ENCODE measurements around the gene GPR173.

Gene GPR173

GRCh38 chrX:53071604-53072417, 23.2 kb downstream of the GPR173 start:
- peak; percentile 78 for DNase-seq

GRCh38 chrX:53072418-53073114, 24.0 kb downstream of the GPR173 start:
- no peak for DNase-seq

- DNase-seq, result no peak
Observed at GRCh38 chrX:53073115-53073586, 24.6 kb downstream of the GPR173 start.

- no peak for DNase-seq
Observed at GRCh38 chrX:53075011-53075410, 26.4 kb downstream of the GPR173 start.

GRCh38 chrX:53076671-53077070, 28.1 kb downstream of the GPR173 start:
- no peak for DNase-seq

GRCh38 chrX:53077207-53078197, 28.9 kb downstream of the GPR173 start:
- peak; percentile 27 for DNase-seq

- DNase-seq, result no peak
Observed at GRCh38 chrX:53078943-53079342, 30.4 kb downstream of the GPR173 start.

GRCh38 chrX:53080628-53081580, 32.3 kb downstream of the GPR173 start:
- no peak for DNase-seq

GRCh38 chrX:53081925-53082772, 33.6 kb downstream of the GPR173 start, which contains the start of gene TSPYL2:
Gene TSPYL2, plus strand, starts transcription at chrX:53082367. Its CDS starts 132 bp downstream, at chrX:53082499.
- DNase-seq, result peak; percentile 89

GRCh38 chrX:53082773-53083616, 34.4 kb downstream of the GPR173 start:
- no peak for DNase-seq

GRCh38 chrX:53084043-53084570, 35.5 kb downstream of the GPR173 start:
- no peak for DNase-seq

- no peak for DNase-seq
Observed at GRCh38 chrX:53084863-53085262, 36.3 kb downstream of the GPR173 start.

GRCh38 chrX:53085661-53086229, 37.2 kb downstream of the GPR173 start:
- DNase-seq, result peak; percentile 7

GRCh38 chrX:53086464-53086863, 37.9 kb downstream of the GPR173 start:
- DNase-seq, result peak; percentile 26

- DNase-seq, result no peak
Observed at GRCh38 chrX:53087388-53087831, 38.8 kb downstream of the GPR173 start.

GRCh38 chrX:53088136-53088974, 39.8 kb downstream of the GPR173 start:
- DNase-seq, result peak; percentile 55

- peak; percentile 64 for DNase-seq
Observed at GRCh38 chrX:53089224-53089842, 40.7 kb downstream of the GPR173 start.
